Measurements from ENCODE around the gene HMGB2. TPM values are rescaled to one million over a fixed set of nuclear protein-coding genes. Genes with fewer than 3 reads are reported as not detected.

The HMGB2 gene
- total and polyA plus RNA-seq, 7 donors, result 12.3 to 30.2 (median 22.2) TPM

- DNase-seq, result no peak
- no peak for ATAC-seq
- Histone ChIP-seq H3K27me3 (ENCODE audit: insufficient read depth in 3 of 3, low read length in 2 of 3) (no peaks in the 10 kb centered on the region), H3K4me3 (no peak overlapping the region), H3K4me1 (no peaks in the 10 kb centered on the region), H3K9me3 (peaks cover 23% of the 10 kb centered on the region), H3K36me3 (ENCODE audit: insufficient read depth in 1 of 2, low read depth in 1 of 2) (no peaks in the 10 kb centered on the region), H3K27ac (no peak overlapping the region)
- intact Hi-C loops (cut with DNase I), result no loop called here
- no peak for TF ChIP-seq CTCF (IDR thresholded peaks at IDR 0.05)
- 79 to 86% (median 84%) methylated on average over 3 of the region's 3 CpGs for WGBS, 3 donors
Measured at GRCh38 chr4:173288698-173289352, 45.3 kb downstream of the HMGB2 start.

GRCh38 chr4:173288296-173288695, 45.9 kb downstream of the HMGB2 start:
- H3K36me3 ChIP-seq (ENCODE audit: insufficient read depth in 1 of 2, low read depth in 1 of 2), result no peaks in the 10 kb centered on the region
- ATAC-seq (no peak), DNase-seq (no peak)
- TF ChIP-seq CTCF (IDR thresholded peaks at IDR 0.05), result peak; percentile 42
- 69 to 86% (median 73%) methylated on average over 4 of the region's 4 CpGs for WGBS, 3 donors
- H3K4me3 ChIP-seq, result no peak overlapping the region
- H3K27ac ChIP-seq, result no peak overlapping the region
- intact Hi-C loops (cut with DNase I), result no loop called here
- peaks cover 28% of the 10 kb centered on the region for H3K9me3 ChIP-seq
- no peaks in the 10 kb centered on the region for H3K27me3 ChIP-seq (ENCODE audit: insufficient read depth in 3 of 3, low read length in 2 of 3)
- H3K4me1 ChIP-seq, result no peaks in the 10 kb centered on the region

GRCh38 chr4:173287486-173287885, 46.7 kb downstream of the HMGB2 start:
- H3K4me1 ChIP-seq, result no peaks in the 10 kb centered on the region
- peaks cover 29% of the 10 kb centered on the region for H3K9me3 ChIP-seq
- 72 to 99% (median 91%) methylated on average over 2 of the region's 2 CpGs for WGBS, 3 donors
- H3K36me3 ChIP-seq (ENCODE audit: insufficient read depth in 1 of 2, low read depth in 1 of 2), result no peaks in the 10 kb centered on the region
- H3K27me3 ChIP-seq (ENCODE audit: insufficient read depth in 3 of 3, low read length in 2 of 3), result no peaks in the 10 kb centered on the region
- no peak for ATAC-seq
- DNase-seq, result no peak
- H3K27ac ChIP-seq, result no peak overlapping the region
- TF ChIP-seq CTCF (IDR thresholded peaks at IDR 0.05), result no peak
- no peak overlapping the region for H3K4me3 ChIP-seq
- intact Hi-C loops (cut with DNase I), result no loop called here

GRCh38 chr4:173284463-173284862, 49.7 kb downstream of the HMGB2 start:
- H3K27me3 ChIP-seq (ENCODE audit: insufficient read depth in 3 of 3, low read length in 2 of 3), result no peaks in the 10 kb centered on the region
- H3K4me3 ChIP-seq, result no peak overlapping the region
- no peak overlapping the region for H3K27ac ChIP-seq
- ATAC-seq (no peak), DNase-seq (no peak)
- peaks cover 29% of the 10 kb centered on the region for H3K9me3 ChIP-seq
- H3K4me1 ChIP-seq, result no peaks in the 10 kb centered on the region
- TF ChIP-seq CTCF (IDR thresholded peaks at IDR 0.05), result no peak
- H3K36me3 ChIP-seq (ENCODE audit: insufficient read depth in 1 of 2, low read depth in 1 of 2), result no peaks in the 10 kb centered on the region
- intact Hi-C loops (cut with DNase I), result no loop called here

- no peak overlapping the region for H3K27ac ChIP-seq
- DNase-seq (no peak), ATAC-seq (no peak)
- H3K36me3 ChIP-seq (ENCODE audit: insufficient read depth in 1 of 2, low read depth in 1 of 2), result no peaks in the 10 kb centered on the region
- 87 to 93% (median 91%) methylated on average over 3 of the region's 3 CpGs for WGBS, 3 donors
- no peak for TF ChIP-seq CTCF (IDR thresholded peaks at IDR 0.05)
- peaks cover 29% of the 10 kb centered on the region for H3K9me3 ChIP-seq
- no peak overlapping the region for H3K4me3 ChIP-seq
- H3K4me1 ChIP-seq, result no peaks in the 10 kb centered on the region
- no peaks in the 10 kb centered on the region for H3K27me3 ChIP-seq (ENCODE audit: insufficient read depth in 3 of 3, low read length in 2 of 3)
- intact Hi-C loops (cut with DNase I), result no loop called here
Measured at GRCh38 chr4:173282626-173283025, 51.5 kb downstream of the HMGB2 start.
